Ovary (tissue), 3 donors: ENCODE results near the gene ZFP36.

Experiments used
- CTCF ChIP-seq, 3 donors: fragments of 450-650 bp in 2 of 3; fragments of 200-600 bp in 1 of 3; IDR thresholded peaks; one replicate each; pipeline versions ENCODE4 v1.5.1 to v1.8.0; 2016 to 2022; ENCODE audit warnings: antibody characterized with exemption in 3 of 3, mild to moderate bottlenecking in 1 of 3
- POLR2A ChIP-seq: fragments of 450-650 bp; IDR thresholded peaks from one replicate; pipeline ENCODE4 v1.6.1; 2017; ENCODE audit warnings: antibody characterized with exemption, mild to moderate bottlenecking, moderate library complexity
- donor health status: DM: no; HTN: no; CAD: no.

GRCh38 chr19:39399668-39400050, 7.0 kb upstream of the ZFP36 start:
- TF ChIP-seq POLR2A (no peak), CTCF (IDR thresholded peaks at IDR 0.05) (no peak)
